HUES48 (cell line): ENCODE data around the gene TM7SF3.
A peak's percentile ranks its signal among the peaks of the same experiment; 100 is the strongest.

ENCODE experiments used
- H3K27ac ChIP-seq: one replicate; pipeline ENCODE4 v1.7.0; 2013; ENCODE audit warnings: low read depth, low read length, inconsistent platforms
- H3K27me3 ChIP-seq: 2 replicates; pipeline ENCODE4 v1.6.1; 2013; ENCODE audit warnings: mild to moderate bottlenecking, low read length; ENCODE audit not compliant: control insufficient read depth, insufficient read depth
- H3K36me3 ChIP-seq: 2 replicates; pipeline ENCODE4 v1.6.1; 2013; ENCODE audit warnings: low read length; ENCODE audit not compliant: control insufficient read depth, insufficient read depth
- H3K4me1 ChIP-seq: 2 replicates; pipeline ENCODE4 v1.6.1; 2013; ENCODE audit warnings: mild to moderate bottlenecking, low read length; ENCODE audit not compliant: control insufficient read depth, insufficient read depth
- H3K4me3 ChIP-seq: 2 replicates; pipeline ENCODE4 v1.5.1; 2013; ENCODE audit warnings: mild to moderate bottlenecking, low read depth, low read length
- H3K9ac ChIP-seq: 2 replicates; pipeline ENCODE4 v1.6.1; 2013; ENCODE audit warnings: mild to moderate bottlenecking, low read depth, low read length, moderate library complexity
- H3K9me3 ChIP-seq: 2 replicates; pipeline ENCODE4 v1.6.1; 2013; ENCODE audit warnings: low read length; ENCODE audit not compliant: control insufficient read depth, insufficient read depth

Gene TM7SF3

DNA sequence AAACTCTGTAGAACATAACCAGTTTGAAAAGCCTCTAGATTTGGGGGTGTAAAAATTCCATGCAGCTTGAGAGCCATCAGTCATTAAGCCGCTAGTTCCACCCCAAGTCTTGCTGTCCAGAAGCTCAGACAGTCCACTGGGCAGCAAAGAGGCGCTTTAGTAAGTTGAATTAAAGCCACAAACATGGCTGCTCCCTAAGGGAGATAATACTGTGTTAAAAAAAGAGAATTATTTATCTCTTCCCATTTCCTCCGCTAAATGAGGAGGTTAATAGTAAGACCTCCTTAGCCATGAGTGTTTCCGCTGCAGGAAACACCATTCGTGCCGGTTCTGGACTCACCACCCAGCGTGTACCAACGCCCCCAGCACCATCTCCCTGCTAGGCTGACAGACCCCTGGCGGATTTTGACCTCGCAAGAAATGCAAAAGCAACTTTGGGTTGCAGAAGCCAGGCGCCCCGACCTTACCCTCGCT, 536 bp downstream of the TM7SF3 start:
- H3K4me1 ChIP-seq: peaks cover 24% of the 10 kb centered on the region
- no peaks in the 10 kb centered on the region for H3K36me3 ChIP-seq
- peak overlapping the region; percentile 71 for H3K9ac ChIP-seq
- H3K27ac ChIP-seq: peak overlapping the region; percentile 60
- no peaks in the 10 kb centered on the region for H3K9me3 ChIP-seq
- H3K27me3 ChIP-seq: no peaks in the 10 kb centered on the region
- peak overlapping the region; percentile 81 for H3K4me3 ChIP-seq

GRCh38 chr12:27012982-27013255, 1.3 kb downstream of the TM7SF3 start:
- peaks cover 24% of the 10 kb centered on the region for H3K4me1 ChIP-seq
- peak overlapping the region; percentile 81 for H3K4me3 ChIP-seq
- H3K36me3 ChIP-seq: no peaks in the 10 kb centered on the region
- no peak overlapping the region for H3K27ac ChIP-seq
- no peaks in the 10 kb centered on the region for H3K27me3 ChIP-seq
- H3K9me3 ChIP-seq: no peaks in the 10 kb centered on the region
- H3K9ac ChIP-seq: no peak overlapping the region

DNA sequence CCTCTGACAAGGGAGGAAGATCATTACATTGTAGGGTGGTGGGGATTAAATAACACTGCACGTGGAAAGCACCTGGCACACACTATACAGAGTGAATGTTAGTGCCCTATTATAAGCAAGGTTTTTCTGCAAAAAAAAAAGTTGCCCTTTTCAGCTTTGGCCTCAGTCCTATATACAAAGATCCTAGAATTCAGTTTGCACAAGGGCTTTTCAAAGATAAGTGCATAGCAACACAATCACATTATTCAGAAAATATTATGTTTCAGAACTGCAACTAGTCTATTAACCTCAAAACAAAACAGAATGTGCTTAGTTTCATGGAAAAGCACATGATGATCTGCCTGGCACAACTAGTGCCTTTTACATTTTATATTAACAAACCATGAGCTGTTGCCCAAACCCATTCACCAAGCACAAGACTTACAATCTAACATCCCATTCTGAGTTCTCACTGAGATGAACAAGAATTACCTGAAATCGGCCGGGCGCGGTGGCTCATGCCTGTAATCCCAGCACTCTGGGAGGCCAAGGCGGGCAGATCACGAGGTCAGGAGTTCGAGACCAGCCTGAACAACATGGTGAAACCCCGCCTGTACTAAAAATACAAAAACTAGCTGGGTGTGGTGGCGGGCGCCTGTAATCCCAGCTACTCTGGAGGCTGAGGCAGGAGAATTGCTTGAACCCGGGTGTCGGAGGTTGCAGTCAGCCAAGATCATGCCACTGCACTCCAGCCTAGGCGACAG, 1.8 kb downstream of the TM7SF3 start:
- H3K4me3 ChIP-seq: peak overlapping the region; percentile 81; the same call in 1 of the 2 replicates
- H3K4me1 ChIP-seq: peaks cover 24% of the 10 kb centered on the region
- no peaks in the 10 kb centered on the region for H3K27me3 ChIP-seq
- no peak overlapping the region for H3K9ac ChIP-seq
- no peaks in the 10 kb centered on the region for H3K36me3 ChIP-seq
- H3K27ac ChIP-seq: no peak overlapping the region
- no peaks in the 10 kb centered on the region for H3K9me3 ChIP-seq

DNA sequence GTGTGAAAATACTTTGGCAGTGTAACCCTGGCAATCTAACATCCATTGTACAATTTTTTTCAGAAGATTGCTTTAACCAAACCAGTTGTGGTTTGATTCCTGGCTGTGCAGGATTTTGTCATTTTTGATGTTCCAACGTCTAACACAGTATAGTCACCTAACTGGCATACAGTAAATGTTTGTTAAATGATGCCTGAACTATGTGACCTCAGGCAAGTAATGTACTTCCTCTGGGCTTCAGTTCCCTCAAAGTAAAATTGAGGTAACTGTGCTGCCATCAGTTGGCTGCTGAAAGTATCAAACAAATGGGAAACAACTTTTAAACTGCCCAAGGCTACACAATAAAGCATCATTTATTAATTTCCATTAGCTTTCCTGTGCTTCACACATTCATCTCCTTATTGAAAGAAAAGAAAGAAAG, 4.3 kb downstream of the TM7SF3 start:
- no peaks in the 10 kb centered on the region for H3K36me3 ChIP-seq
- no peak overlapping the region for H3K27ac ChIP-seq
- no peaks in the 10 kb centered on the region for H3K9me3 ChIP-seq
- H3K9ac ChIP-seq: no peak overlapping the region
- H3K4me1 ChIP-seq: peaks cover 17% of the 10 kb centered on the region
- no peaks in the 10 kb centered on the region for H3K27me3 ChIP-seq
- no peak overlapping the region for H3K4me3 ChIP-seq

DNA sequence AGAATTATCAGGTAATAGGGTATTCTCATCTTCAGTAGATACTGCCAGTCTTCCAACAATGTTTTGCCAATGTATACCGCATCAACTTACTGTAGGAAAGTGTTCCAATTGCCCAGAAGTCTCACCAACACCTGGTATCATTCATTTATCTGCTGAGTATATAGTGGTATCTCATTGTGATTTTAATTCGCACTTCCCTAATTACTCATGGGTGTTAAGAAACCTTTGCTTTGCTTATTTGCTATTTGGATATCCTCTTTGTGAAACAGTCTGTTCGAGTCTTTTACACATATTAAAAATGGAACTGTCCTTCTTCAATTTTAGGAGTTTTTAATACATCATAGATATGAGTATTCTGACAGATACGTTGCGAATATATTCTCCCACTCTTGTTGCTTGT, 6.1 kb downstream of the TM7SF3 start:
- Histone ChIP-seq H3K27ac (no peak overlapping the region), H3K4me1 (peaks cover 8% of the 10 kb centered on the region), H3K36me3 (no peaks in the 10 kb centered on the region), H3K4me3 (no peak overlapping the region), H3K27me3 (no peaks in the 10 kb centered on the region), H3K9ac (no peak overlapping the region), H3K9me3 (no peaks in the 10 kb centered on the region)

- H3K9ac ChIP-seq: no peak overlapping the region
- no peak overlapping the region for H3K4me3 ChIP-seq
- H3K36me3 ChIP-seq: peaks cover under 1% of the 10 kb centered on the region; the same call in 1 of the 2 replicates
- no peaks in the 10 kb centered on the region for H3K9me3 ChIP-seq
- no peaks in the 10 kb centered on the region for H3K27me3 ChIP-seq
- no peak overlapping the region for H3K27ac ChIP-seq
- H3K4me1 ChIP-seq: peaks cover 6% of the 10 kb centered on the region
These were observed 7.3 kb downstream of the TM7SF3 start for GRCh38 chr12:27006797-27007467.

DNA sequence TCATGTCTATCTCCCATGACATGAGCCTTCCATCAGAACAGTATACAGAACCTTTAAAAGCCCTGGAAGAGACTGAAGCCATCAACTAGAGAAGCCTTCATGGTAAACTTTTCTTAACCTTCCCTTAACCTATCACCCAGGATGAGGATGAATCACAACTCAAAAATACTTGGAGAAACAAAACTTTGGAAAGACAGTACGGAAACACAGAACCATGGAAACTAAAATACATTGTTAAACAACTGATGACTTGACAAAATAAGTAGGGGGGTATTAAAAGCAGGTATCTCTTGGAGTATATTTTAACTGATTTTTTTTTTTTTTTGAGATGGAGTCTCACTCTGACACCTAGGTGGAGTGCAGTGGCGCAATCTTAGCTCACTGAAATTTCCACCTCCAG, 8.7 kb downstream of the TM7SF3 start:
- Histone ChIP-seq H3K9ac (no peak overlapping the region), H3K4me3 (no peak overlapping the region), H3K9me3 (no peaks in the 10 kb centered on the region), H3K36me3 (peaks cover 4% of the 10 kb centered on the region; the same call in 1 of the 2 replicates), H3K27me3 (no peaks in the 10 kb centered on the region), H3K4me1 (no peaks in the 10 kb centered on the region), H3K27ac (no peak overlapping the region)

- H3K27ac ChIP-seq: no peak overlapping the region
- no peak overlapping the region for H3K4me3 ChIP-seq
- H3K36me3 ChIP-seq: peaks cover 16% of the 10 kb centered on the region
- H3K9me3 ChIP-seq: no peaks in the 10 kb centered on the region
- no peaks in the 10 kb centered on the region for H3K27me3 ChIP-seq
- no peak overlapping the region for H3K9ac ChIP-seq
- no peaks in the 10 kb centered on the region for H3K4me1 ChIP-seq
These were observed 10.5 kb downstream of the TM7SF3 start for GRCh38 chr12:27003421-27004381.

DNA sequence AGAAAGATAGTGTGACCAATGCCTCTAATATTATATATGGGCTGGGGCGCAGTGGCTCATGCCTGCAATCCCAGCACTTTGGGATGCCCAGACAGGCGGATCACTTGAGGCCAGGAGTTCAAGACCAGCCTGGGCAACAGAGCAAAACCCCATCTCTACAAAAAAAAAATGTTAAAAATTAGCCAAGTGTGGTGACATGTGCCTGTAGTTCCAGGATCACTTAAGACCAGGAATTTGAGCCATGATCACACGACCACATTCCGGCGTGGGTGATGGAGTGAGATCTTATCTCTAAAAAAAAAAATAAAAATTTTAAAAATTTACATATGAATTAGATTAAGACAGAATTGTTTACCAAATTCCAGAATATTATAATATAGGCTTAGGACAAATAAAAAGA, 12.0 kb downstream of the TM7SF3 start:
- Histone ChIP-seq H3K9ac (no peak overlapping the region), H3K27ac (no peak overlapping the region), H3K27me3 (no peaks in the 10 kb centered on the region), H3K4me1 (no peaks in the 10 kb centered on the region), H3K4me3 (no peak overlapping the region), H3K9me3 (no peaks in the 10 kb centered on the region), H3K36me3 (peaks cover 26% of the 10 kb centered on the region)

DNA sequence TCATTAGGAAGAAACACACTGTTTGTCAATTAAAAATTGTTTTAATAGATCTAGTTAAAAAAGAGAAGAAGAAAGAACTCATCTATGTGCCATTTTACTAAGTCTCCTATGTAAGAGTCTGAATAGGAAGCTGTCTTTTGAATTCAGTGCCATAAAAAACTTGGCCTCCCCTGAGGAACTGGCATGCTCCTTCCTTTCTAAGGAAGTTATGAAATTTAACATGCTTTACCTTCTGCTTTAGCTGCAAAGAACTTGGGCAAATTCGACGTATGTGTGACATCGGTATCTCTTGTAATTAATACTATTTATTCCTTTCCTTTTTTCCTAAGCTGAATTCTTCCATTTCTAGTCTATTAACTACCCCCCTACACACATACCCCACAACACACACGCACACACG, 12.5 kb downstream of the TM7SF3 start:
- peaks cover 30% of the 10 kb centered on the region for H3K36me3 ChIP-seq
- no peaks in the 10 kb centered on the region for H3K9me3 ChIP-seq
- H3K27me3 ChIP-seq: no peaks in the 10 kb centered on the region
- no peak overlapping the region for H3K9ac ChIP-seq
- H3K27ac ChIP-seq: no peak overlapping the region
- H3K4me1 ChIP-seq: no peaks in the 10 kb centered on the region
- no peak overlapping the region for H3K4me3 ChIP-seq
